ENCODE data around the gene SLC25A4.

SLC25A4 gene

GRCh38 chr4:185138161-185138560, 4.9 kb upstream of the SLC25A4 start:
- Histone ChIP-seq H3K4me3 (ENCODE audit: low read depth, low read length) (no peak overlapping the region), H3K27ac (ENCODE audit: extremely low read depth, low read depth, low read length) (no peak overlapping the region), H3K36me3 (ENCODE audit: control insufficient read depth in 2 of 2, insufficient read depth in 1 of 2, low read length in 2 of 2) (no peaks in the 10 kb centered on the region), H3K4me1 (ENCODE audit: control insufficient read depth, insufficient read depth, low read length) (no peaks in the 10 kb centered on the region), H3K9me3 (ENCODE audit: control insufficient read depth, insufficient read depth, low read depth, low read length) (no peaks in the 10 kb centered on the region)
- CTCF ChIA-PET: interaction anchor here (0.5 kb wide), 1 partner anchor 967 kb away, joined by 3 read pairs; no protein-coding TSS in a partner anchor
- POLR2A ChIA-PET: no interaction called here
- TF ChIP-seq YY2 (tag by site-specific recombination; IDR thresholded peaks at IDR 0.05): no peak
- no peak for TF ChIP-seq PATZ1 (tag by site-specific recombination; IDR thresholded peaks at IDR 0.05)
- no peak for TF ChIP-seq ZNF670 (tag by site-specific recombination; IDR thresholded peaks at IDR 0.05; ENCODE audit: low read depth)
- TF ChIP-seq ZNF280C (tag by site-specific recombination; IDR thresholded peaks at IDR 0.05): no peak
- TF ChIP-seq ZNF274 (IDR thresholded peaks at IDR 0.05; ENCODE audit: low read length): no peak
- no peak for TF ChIP-seq ZNF274 (tag by site-specific recombination; IDR thresholded peaks at IDR 0.05; ENCODE audit: borderline replicate concordance)
- TF ChIP-seq, protein P1, sequence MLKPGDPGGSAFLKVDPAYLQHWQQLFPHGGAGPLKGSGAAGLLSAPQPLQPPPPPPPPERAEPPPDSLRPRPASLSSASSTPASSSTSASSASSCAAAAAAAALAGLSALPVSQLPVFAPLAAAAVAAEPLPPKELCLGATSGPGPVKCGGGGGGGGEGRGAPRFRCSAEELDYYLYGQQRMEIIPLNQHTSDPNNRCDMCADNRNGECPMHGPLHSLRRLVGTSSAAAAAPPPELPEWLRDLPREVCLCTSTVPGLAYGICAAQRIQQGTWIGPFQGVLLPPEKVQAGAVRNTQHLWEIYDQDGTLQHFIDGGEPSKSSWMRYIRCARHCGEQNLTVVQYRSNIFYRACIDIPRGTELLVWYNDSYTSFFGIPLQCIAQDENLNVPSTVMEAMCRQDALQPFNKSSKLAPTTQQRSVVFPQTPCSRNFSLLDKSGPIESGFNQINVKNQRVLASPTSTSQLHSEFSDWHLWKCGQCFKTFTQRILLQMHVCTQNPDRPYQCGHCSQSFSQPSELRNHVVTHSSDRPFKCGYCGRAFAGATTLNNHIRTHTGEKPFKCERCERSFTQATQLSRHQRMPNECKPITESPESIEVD (tag by site-specific recombination; IDR thresholded peaks at IDR 0.05): no peak
- no peak for TF ChIP-seq ZNF549 (tag by site-specific recombination; IDR thresholded peaks at IDR 0.05)
- no peak for TF ChIP-seq ZNF350 (tag by site-specific recombination; IDR thresholded peaks at IDR 0.05)
- TF ChIP-seq, protein P2, sequence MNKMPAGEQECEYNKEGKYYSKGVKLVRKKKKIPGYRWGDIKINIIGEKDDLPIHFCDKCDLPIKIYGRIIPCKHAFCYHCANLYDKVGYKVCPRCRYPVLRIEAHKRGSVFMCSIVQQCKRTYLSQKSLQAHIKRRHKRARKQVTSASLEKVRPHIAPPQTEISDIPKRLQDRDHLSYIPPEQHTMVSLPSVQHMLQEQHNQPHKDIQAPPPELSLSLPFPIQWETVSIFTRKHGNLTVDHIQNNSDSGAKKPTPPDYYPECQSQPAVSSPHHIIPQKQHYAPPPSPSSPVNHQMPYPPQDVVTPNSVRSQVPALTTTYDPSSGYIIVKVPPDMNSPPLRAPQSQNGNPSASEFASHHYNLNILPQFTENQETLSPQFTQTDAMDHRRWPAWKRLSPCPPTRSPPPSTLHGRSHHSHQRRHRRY (tag by site-specific recombination; IDR thresholded peaks at IDR 0.05): no peak
- no peak for TF ChIP-seq ZNF239 (tag by site-specific recombination; IDR thresholded peaks at IDR 0.05)
- TF ChIP-seq RBAK (tag by site-specific recombination; IDR thresholded peaks at IDR 0.05): no peak
- no peak for TF ChIP-seq FEZF1 (tag by site-specific recombination; IDR thresholded peaks at IDR 0.05)
- no peak for TF ChIP-seq ZNF747 (tag by site-specific recombination; IDR thresholded peaks at IDR 0.05)
- no peak for TF ChIP-seq ZNF658 (tag by site-specific recombination; IDR thresholded peaks at IDR 0.05)
- TF ChIP-seq ZNF341 (tag by site-specific recombination; IDR thresholded peaks at IDR 0.05; ENCODE audit: low read depth): no peak
- TF ChIP-seq ZNF555 (tag by site-specific recombination; conservative IDR thresholded peaks at IDR 0.05): no peak
- no peak for TF ChIP-seq ZNF660 (tag by site-specific recombination; IDR thresholded peaks at IDR 0.05)
- no peak for TF ChIP-seq CTCF (tag by site-specific recombination; IDR thresholded peaks at IDR 0.05)
- TF ChIP-seq ZNF248 (tag by site-specific recombination; IDR thresholded peaks at IDR 0.05): no peak
- no peak for TF ChIP-seq ZBTB17 (tag by site-specific recombination; IDR thresholded peaks at IDR 0.05)
